ENCODE measurements around the gene ITGB3BP.
"Not testable (repeated sequence)": the region's sequence is repeated elsewhere in the genome, so short reads cannot be mapped to it uniquely, and the experiment has no call there.

ITGB3BP gene, protein sequence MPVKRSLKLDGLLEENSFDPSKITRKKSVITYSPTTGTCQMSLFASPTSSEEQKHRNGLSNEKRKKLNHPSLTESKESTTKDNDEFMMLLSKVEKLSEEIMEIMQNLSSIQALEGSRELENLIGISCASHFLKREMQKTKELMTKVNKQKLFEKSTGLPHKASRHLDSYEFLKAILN

DNA sequence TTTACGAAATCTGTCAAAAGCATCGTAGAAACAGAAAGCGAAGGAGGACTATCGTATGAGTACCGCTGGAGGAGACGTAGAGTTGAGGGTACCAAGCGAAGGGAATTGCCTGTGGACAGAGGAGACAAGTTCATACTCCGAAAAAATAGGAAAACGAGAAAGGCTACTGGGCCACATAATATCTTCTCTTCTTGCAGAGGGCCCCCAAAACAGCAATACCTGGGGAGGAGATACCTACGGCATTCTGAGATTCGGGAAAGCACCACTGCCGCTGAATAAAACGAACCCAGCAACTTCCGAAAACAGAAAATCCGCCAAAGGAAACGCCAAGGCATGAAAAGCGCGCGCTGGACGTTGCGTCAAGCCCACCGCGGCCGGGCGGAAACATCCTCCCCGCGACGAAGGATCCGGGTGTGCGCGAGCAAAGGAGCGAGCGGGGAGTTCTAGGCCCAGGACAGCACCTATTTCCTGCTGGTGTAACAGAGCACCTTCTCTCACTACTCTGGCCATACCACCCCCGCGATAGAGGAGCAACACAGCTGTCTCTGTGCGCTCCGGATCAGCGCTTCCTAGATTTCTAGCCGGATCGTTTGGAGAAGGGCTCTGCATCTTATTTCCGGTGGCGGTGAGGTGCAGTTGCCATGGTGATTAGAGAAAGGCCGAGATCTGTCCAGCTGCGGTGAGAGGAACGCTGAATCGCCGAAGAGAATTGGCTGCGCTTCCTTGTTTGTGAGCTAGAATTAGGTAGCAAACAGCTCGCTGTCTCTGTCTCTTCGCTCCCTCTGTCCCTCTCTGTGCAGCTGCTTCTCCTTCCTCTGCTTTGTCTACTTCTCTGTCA lies at the start of gene ITGB3BP, which contains the start of gene EFCAB7:
Gene ITGB3BP (minus strand): TSS at position 335 of the 838 bp plus-strand sequence. CDS start 92 bp downstream, at position 243.
Gene EFCAB7 (plus strand): TSS at position 635 of the 838 bp plus-strand sequence. CDS start 2,048 bp downstream, outside the sequence.
- DNase-seq = peak; percentile 95

DNA sequence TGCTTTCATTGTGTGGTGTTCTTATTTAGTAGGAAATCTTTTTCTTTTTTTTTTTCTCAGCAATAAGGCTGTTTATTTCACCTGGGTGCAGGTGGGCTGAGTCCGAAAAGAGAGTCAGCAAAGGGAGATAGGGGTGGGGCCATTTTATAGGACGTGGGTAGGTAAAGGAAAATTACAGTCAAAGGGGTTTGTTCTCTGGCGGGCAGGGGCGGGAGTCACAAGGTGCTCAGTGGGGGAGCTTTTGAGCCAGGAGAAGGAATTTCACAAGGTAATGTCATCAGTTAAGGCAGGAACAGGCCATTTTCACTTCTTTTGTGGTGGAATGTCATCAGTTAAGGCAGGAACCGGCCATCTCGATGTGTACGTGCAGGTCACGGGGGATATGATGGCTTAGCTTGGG lies 49.7 kb upstream of the ITGB3BP start:
- not testable (repeated sequence) for DNase-seq

DNA sequence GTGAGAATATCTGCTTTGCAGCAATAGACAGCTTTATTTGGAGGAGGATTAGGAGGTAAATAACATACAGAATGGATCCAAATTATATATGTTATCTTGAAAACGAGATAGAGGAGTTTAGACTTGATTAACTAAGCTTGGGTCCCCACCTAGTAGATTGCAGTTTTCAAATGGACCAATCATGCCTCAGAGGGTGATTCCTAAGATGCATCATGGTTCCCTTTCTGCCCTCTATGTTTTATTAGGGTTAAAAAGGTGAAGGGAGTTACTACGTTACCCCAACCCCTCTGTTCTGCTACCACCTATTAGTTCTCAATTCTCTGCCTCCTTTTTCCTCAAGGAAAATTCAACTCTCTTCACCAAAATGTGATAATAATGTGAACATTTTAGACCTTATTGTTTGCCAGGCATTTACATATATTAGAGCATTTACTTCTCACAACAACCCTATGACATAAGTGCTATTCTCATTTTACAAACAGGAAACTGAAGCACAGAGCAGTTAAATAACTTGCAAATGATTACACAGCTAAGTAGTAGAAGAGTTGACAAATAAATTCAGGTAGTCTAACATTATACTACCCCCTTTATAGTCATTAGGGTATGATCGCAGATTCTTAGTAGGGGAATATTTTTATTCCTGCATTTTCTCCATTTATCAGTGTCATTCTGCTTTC lies 46.8 kb upstream of the ITGB3BP start:
- DNase-seq = no peak

DNA sequence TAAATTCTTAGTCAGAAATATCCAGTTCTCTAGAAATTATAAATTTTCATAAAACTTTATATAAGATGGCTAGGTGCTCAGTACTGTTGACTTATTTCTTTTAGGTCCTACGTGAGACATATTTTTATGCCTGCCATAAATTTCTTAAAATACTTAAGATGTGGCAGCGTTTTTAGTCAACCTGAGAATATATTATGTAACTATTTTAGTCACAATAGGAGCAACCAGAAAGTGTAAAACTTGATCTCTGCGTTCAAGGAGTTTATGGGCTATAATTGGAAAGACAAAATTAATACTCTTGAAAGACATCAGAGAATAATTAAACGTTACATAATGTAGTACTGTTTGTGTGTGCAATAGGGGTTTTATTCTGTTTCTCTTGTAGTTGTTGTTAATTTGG lies 46.0 kb upstream of the ITGB3BP start:
- no peak for DNase-seq

DNA sequence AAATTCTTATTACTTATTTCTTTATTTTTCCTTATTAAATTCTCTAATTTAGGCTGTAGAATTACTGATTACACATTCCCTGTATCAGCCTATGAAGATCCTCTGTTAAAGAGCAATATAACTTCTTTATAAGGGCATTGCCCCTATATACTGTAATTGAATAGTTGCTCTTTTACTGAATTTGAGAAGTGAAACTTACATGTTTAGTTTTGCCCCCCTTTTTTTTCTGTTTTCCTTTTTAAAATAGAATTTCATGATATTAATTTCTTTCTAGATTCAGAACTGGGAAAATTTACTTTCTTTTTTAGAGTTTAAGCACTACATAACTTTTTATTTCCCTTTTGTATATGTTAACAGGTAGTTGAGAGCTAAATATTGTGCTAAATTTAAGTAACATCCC lies 40.7 kb upstream of the ITGB3BP start:
- no peak for DNase-seq

DNA sequence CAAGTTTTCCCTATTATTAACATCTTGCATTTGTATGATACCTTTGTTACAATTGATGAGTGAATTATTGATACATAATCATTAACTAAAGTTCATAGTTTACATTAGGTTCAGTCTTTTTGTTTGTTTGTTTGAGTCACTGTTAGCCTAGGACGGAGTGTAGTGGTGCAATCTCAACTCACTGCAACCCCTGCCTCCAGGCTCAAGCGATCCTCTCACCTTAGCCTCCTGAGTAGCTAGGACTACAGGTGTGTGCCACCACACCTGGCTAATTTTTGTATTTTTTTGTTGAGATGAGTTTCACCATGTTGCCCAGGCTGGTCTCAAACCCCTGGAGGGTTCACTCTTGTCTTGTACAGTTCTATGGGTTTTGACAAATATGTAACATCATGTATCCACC lies 36.3 kb upstream of the ITGB3BP start:
- no peak for DNase-seq

DNA sequence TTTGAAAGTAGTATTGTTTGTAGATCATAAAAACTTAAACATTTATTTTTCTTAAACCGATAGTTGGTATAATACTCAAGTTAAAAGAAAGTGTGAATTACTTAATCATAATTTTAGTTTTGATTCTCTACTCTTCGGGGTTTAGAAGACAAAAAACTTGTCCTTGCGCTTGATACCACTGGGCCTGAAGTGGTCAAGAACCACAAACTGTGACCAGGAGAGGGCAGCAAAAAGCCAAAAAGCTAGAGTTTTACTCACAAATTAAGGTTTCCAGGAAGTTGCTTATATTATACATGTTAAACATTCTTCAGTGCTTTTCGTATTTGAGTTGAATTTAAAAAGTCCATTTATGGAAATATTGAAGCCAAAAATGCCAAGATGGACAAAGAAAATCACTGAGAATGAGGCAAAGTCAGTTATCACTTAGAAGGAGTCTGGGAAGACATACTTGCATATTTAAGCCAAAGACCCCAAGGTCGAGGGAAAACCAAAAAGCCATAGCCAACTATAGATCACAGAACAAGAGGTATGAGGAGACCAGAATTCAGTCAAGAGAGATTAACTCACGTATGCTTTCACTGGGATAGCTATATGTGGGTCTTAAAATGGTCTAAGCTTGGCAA lies 34.5 kb upstream of the ITGB3BP start:
- DNase-seq = no peak

DNA sequence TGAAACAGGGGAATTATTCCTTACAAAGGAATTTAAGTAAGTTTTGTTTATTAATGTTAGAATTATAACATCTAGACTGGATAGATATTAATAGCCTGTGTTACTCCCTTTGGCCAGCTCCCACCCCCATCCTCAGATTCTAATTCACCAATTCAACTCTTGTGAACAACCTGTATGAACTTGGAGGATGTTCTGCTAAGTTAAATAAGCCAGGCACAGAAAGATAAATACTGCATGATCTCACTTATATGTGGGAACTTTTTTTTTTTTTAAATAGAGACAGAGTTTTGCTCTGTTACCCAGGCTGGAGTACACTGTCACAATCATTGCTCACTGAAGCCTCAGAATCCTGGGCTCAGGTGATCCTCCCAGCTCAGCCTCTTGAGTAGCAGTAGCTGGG lies 32.5 kb upstream of the ITGB3BP start:
- no peak for DNase-seq

DNA sequence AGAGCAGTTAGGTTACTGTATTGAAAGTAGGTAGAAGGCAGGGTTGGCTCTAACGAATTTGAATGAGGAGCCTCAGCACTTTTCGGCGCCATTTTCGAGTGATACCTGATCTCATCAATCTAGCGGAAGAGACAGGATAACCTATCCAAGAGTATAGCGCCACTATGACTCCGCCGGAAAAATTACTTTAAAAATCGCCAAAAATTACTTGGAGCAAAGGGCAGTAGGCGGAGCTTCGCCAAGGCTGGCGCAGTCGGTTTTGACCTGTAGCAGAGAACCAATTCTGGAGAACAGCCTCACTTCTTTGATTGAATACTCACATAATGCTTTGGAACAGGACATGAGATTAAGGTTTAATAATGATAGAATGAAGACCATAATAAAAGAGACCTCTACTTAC lies 25.9 kb upstream of the ITGB3BP start:
- no peak for DNase-seq

DNA sequence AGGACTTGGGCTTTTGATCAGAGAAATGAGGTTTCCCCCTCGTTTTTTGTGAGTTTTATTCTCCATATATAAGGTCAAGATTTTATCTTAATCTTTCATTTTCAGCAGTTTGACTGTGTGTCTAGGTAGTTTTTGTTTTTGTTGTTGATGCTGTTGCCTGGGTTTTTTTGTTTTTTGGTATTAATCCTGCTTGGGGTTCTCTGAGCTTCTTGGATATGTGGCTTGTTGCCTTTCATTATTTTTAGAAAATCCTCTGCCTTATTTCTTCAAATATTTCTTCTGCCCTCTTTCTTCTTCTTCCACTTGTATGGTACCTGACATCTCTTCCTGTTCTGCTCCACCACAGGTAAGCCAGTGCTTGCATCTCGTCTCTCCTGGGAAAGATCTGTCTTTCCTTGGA lies 25.3 kb upstream of the ITGB3BP start:
- no peak for DNase-seq

DNA sequence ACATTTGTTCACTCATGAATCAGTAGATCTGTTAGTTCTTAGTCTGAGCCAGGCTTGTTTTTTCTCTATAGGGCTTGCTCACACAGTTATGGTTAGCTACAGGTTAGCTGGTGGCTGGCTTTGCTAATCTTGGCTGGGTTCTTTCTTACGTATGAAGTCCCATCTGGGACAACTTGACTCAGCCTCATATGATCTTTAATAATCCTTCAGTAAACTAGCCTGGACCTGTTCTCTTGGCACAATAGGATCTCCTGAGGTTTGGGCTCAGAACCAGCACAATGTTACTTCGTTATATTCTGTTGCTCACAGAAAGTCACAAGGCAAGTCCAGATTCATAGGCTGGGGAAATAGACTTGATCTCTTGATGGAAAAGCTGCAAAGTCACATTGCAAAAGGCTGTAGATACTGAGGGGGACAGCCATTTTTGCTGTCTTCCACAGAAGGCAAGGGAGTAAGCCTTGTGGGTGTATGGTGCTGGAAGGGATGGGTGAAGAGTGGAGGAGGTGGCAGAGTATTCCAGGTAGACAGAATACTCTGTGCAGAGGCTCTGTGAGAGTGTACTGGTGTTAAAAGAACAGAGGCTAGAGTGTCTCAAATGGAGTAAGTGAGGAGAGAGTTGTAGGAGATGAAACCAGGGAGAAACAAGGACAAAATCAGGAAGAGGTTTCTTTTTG lies 24.7 kb upstream of the ITGB3BP start:
- no peak for DNase-seq

DNA sequence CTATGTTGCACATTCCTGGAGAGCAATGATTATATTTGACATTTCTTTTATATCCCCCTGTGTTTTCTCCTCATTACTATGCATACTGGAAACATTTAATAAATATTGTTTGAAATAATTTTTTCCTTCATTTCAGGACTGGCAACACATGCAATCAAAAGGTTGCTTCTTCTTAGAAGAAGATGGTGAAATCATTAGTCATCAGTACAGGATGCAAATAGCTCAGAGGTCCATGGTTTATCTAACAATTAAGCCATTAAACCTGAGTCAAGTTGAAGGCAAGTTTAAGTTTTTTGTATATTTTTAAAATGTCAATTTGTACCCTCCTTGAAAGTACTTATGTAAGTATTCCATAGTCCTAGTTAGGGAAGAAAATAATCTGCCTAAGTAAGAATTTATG lies 22.8 kb upstream of the ITGB3BP start:
- no peak for DNase-seq

DNA sequence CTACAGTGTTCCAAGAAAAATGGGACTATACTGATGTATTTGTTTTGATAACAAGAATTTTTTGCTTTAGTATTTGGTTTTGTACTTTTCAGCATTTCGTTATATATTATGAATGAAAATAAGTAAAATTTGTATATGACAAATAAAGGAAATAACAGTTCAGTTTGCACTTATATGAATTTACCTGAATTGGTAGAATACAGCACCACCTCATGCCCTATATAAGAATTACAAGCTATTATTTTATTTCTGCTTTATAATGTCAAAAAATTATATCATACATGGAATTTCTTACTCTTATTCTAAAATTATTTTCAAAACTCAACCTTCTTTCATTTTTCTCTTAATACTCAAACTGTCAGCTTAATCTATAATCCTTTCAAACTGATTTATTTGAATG lies 14.9 kb upstream of the ITGB3BP start:
- DNase-seq = peak; percentile 46

DNA sequence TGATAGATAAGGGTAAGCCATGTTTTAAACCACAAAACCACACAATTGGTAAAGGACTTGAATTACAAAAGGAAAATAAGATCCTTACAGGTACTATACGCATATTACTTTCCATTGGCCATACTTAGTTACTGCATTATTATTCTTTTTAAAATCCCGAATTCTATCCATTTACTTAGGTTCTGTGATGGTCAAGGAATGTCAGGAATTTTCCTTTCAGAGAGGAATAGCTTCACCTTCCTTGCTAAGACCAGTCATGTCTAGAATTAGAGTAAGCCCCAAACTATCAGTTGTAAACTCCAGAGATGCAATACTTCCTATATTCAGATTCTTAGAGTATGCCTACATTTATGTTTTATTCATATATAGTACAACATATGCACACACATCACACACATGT lies 14.0 kb upstream of the ITGB3BP start:
- DNase-seq = no peak

DNA sequence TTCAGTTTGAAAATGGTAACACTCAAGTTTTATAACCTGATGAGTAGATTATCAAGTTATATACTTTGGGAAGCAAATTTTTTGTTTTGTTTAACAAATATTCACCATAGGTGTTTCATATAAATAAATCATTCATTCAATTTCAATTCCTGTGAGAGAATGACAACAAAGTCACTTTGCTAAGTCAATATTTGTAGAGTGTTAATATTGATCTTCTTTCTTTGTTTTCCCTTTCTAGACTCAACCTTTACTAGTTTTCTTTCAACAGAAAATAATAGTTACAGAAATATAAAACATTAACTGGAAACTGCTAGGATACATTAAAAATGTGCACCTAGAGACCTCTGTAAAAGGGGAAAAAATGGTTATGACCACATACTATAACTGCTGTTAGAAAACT lies 11.4 kb upstream of the ITGB3BP start:
- no peak for DNase-seq

DNA sequence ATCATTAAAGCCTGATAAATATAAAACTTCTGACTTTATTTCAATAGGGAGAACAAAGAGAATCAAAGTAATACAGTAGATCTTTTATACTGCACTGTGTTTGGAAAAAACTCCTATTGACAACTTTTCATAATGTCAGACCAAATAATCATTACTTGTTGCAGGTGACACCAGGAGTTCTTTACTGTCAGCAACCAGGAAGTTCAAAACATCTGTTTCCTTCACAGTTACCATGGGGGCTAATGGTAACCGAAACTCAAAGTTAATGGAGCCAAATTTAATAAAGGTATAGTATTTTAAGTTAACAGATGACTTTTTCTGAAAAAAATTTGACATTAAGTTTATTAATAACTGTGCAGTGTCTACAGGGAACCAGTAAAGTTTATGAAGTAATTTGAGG lies 10.9 kb upstream of the ITGB3BP start:
- DNase-seq = no peak

DNA sequence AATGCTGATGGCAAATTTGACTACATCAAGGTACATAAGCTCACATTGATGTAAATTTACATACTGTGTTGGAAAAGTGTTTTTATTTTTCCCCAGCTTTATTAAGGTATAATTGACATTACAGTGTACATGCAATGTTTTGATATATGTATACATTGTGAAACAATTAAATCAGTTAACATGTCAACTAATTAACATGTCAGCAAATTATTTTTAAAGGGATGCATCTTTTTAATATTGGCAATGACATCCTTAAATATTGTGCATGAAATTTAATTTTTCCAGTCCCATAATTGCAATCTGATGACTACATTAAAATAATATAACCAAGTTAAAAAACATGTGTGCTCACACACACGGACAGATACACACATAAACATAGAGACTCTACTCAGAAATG lies 9.7 kb upstream of the ITGB3BP start:
- DNase-seq = no peak

DNA sequence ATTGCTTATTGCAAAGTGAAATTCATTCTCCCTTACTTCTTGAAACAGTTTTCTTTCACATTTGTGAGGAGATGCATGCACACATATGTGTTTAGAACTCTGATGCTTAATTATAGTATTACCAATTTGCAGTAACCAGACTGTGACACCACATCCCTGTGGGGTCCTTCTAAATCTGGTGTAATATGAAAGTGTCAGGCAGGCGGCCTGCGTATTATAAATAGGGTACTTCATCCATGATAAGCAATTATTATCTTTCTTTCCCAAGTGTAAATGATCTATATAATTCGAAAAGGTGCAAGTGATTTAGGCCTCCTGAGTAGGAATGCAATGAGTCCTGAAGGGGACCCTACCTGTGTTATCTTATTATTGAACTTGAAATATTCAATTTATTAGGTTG lies 1.2 kb upstream of the ITGB3BP start:
- DNase-seq = no peak

DNA sequence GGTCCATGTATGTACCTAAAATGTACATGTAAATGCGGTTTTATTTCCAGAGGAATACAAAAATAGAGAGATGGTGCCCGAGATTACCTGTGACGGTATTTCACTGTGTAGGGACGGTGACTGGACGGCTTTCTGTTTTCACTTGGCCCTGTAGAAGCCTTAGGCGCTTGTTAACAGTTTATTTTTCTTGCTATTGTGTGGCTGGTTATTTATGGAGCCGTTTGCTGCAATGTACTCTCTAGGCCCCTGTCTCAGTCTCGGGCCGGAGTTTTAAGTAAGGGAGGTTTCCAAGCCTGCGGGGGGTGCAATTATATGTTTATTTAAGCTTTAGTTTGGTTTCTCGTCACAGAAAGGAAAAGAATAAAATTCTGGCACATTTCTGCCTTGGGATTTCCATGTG lies 713 bp upstream of the ITGB3BP start:
- no peak for DNase-seq

DNA sequence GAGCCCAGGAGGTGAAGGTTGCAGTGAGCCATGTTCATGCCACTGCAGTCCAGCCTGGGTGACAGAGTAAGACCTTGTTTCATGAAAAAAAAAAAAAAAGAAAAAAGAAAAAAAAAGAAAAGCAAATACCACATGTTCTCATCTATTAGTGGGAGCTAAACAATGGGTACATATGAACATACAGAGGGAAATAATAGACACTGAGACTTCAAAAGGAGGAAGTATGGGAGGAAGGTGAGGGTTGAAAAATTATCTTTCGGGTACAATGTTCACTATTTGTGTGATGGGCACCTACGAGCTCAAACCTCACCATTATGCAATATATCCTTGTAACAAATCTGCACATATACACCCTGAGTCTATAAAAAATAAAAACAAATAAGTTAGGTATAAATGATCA lies 6.4 kb downstream of the ITGB3BP start:
- no peak for DNase-seq

DNA sequence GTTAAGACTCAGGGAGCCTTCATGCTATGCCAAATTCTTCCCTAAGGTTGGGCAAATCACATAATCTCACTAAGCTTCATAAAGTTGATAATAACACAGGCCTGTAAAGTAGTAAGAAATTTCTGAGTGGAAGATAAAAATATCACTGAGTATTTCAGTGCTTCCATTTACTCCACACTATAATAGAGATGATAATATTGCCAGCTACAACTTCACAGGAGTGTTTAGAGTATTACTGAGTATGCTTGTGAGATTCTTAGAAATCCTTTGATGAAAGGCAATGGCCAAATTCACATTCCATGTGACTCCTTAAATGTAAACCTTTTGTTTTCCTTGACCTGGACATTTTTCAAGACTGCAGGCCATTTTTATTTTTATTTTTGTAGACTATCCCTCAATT lies 10.4 kb downstream of the ITGB3BP start:
- DNase-seq = no peak

DNA sequence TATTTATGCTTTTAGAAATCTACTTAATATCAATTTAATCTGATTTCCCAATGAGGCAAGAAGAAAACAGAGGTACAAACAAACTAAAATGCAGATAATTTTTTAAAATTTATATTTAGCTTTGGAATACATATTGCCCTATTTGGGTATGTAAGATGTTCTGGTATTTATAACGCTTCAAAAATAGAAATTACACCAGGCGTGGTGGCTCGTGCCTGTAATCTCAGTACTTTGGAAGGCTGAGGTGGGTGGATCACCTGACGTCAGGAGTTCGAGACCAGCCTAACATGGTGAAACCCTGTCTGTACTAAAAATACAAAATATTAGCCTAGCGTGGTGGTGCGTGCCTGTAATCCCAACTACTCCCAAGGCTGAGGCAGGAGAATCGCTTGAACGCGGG lies 13.3 kb downstream of the ITGB3BP start:
- DNase-seq = no peak

DNA sequence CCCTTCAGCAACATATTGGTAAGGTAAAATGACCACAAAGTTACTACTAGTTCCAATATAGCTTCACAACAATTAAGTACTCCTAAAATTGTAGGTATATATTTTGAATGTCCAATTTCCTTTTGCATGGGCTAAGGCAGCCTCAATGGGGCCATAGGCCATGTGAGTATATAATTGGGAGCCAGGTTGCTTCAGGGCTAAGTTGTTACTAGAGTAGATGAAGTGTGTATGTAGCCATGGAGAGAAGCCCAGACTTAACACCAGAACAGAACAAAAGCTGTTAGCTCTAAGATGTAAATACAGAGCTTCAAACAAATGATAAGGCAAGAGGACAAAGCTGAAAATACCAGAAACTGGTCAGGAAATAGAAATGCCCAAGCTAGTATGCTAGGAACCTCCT lies 16.2 kb downstream of the ITGB3BP start:
- DNase-seq = no peak
